Measurements from ENCODE around the gene CHN2.
"Not testable (repeated sequence)": the region's sequence is repeated elsewhere in the genome, so short reads cannot be mapped to it uniquely, and the experiment has no call there.

Gene CHN2

DNA sequence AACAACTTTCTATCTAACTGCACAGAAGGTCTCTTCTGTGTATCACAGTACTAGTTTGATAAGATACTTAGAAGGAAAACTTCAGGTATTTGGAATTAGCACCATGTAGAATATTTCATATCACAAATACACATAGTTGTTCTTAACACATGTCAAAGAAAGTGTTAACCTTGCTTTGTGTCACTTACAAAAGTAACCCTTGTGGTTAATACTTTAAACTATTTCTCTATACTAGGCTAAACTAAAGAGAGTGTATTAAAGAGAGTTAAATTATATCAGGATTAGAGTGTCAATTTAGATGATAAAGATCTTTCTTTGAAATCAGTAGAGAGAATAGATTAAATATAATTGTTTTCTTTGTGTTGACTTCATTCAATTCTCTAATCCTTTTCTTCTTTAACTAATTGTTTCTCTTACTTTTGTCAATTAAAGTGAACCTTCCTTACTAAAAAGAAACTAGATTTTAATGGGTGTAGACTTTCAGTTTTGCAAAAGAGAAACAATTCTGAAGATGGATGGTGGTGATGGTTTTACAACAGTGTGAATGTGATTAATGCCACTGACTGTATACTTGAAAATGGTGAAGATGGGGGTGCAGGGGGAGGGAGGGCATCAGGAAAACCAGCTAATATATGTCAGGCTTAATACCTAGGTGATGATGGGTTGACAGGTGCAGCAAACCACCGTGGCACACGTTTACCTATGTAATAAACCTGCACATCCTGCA, 67.8 kb downstream of the CHN2 start:
- DNase-seq = no peak

DNA sequence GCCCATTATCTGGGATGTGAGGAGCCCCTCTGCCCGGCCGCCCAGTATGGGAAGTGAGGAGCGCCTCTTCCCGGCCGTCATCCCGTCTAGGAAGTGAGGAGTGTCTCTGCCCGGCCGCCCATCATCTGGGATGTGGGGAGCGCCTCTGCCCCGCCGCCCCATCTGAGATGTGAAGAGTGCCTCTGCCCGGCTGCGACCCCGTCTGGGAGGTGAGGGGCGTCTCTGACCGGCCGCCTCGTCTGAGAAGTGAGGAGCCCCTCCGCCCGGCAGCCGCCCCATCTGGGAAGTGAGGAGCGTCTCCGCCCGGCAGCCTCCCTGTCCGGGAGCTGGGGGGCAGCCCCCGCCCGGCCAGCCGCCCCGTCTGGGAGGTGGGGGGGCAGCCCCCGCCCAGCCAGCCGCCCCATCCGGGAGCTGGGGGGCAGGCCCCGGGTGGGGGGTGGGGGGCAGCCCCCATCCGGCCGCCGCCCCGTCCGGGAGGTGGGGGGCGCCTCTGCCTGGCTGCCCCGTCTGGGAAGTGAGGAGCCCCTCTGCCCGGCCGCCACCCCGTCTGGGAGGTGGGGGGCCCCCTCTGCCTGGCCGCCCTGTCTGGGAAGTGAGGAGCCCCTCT, 69.1 kb downstream of the CHN2 start:
- DNase-seq = not testable (repeated sequence)

DNA sequence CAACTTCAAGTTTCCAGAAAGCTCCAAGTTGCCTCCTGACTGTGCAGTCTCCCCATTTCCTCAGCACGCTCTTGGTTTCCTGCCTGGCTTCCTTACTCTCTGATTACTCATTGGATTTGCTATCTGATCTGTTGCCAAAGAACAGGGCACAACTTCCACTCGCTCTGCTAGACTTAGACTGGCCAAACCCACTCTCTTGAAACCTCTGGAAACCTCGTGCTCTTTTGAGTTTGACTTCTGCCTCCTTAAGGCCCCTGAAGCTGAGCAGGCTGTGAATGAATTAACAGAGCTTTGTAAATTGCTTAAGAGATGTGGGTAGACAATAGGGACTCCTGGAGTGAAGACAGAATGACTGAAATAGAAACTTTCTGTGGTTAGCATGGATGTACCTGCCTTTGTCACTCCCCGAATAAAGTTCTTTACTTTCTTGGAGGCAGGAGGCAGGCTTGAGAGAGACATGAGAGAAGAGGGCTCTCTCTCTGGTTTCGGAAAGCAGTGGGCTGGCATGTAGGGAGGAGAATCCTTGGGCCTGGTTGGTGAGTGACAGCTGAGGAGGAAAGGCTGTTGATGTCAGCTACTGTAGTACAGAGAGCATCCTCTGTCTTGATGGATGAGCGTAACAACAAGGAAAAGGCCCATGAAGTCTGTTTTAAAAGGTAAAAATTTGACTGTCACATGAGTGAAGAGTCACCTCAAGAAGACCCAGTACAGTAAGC, 70.8 kb downstream of the CHN2 start:
- no peak for DNase-seq

DNA sequence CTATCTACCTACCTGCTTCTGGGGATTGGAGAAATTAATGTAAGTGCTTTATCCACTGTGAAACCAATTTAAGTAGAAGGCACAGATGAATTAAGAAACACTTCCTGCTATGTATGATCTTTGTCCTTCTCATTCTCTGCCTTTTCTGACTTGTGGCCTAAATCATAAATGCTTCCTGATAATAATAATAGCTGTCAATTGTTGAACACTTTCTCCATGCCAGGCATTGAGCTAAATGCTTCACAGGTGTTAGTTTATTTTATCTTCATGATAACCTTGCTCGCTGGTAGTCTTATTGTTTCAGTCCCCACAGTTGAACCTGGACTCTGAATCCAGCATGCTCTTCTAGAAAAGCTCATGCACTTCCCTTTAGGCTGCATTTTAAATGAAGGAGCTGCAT, 75.4 kb downstream of the CHN2 start:
- DNase-seq = no peak

DNA sequence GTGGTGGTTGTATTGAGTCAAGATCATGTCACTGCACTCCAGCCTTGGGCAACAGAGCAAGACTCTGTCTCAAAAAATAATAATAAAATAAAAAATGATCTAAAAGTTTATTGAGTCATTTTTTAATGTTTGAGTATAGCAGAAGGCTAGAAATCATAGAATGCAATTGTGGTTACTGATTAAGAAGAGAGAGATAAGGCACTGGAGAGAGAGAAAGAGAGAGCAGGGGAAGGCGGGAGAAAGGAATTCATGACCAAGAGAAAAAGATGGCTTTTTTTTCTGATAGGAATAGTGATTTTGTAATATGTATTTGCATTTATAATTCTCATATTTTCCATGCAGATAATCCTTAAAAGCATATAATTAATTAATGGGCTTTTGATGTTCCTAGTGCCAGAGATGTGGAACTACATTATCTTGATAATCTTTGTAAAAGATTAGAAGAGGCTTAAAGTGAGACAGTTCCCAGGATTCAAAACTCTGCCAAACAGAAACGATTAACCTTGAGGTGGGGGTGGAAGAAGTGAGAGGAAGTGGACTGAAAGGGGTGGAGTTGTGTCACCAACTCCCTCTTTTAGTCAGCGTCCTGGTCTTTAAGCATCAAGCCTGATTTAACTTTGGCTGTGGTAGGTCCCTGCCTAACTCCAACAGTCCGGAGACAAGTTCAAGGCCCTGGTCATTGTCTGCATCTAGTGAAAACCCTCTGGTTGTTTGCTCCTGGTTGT, 76.2 kb downstream of the CHN2 start:
- DNase-seq = no peak

DNA sequence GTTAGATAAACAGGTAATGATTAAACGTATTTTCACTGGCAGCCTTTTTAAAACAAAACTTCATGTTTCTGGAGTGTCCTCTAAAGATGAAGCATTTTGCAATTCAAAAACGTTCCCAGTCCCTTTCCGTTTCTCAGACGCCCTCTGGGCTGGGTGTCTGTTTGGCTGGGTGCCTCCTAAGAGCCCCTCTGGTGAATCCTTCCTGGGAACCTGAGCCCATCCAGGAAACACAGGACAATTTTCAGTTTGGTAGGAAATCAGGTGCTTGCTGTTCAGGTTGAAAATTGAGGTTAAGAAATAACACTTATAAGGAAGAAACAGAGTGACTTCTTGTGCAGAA, 76.7 kb downstream of the CHN2 start:
- no peak for DNase-seq

DNA sequence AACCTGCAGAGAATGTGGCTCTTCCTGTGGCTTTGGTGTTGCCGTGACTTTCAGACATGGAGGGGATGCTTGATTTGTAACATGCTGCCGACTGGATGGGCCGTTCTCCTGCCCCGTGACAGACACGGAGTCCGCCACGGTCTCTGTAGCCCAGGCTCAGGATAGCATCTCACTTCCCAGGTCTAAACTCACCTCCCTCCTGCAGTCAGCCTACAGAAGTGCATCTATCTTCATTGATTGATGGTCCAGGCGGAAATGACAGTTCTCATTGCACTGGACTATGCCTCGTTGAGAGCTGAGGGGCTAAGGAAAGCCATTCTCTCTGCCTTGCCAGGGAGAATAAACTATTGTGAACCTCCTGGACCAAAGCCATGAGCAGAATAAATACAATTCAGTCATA, 77.5 kb downstream of the CHN2 start:
- DNase-seq = no peak

DNA sequence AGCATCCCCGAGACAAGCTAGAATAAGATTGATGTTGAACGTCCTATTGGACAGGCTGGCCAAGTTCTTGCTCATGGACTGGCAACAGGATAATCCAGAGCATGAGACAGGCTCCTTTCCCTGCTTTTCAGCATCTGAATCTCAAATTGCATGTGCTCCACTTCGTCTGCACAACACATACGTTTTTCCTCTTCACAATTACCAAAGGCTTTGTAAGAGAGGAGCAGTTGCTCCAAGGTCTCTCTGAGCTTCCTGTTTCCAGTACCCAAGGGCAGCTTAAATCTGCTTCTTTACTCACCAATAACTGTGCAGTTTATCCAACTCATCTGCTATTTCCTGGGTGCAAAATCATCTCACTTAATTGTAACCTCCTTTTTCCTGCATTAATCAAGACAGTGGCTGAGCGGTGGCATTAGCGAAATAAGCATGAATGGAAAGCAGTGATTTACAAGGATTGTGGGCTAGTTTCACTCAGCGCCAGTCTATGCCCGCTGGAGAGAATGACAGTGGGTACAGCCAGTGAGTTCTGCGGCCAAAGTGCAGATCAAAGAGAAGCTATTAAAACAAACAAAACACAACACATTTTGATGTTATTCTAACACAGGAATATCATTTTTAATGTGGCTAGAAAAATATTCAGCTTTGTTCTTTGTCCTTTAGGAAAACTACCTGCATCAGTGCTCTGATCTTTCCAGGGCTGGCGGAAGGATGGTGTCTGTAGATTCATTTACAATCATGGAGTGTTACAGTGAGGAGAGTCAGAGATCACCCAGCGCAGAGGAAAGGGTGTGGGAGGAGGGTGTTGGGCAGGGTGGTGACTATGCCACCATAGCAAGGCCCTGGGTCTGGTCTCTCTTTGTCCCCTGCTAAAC, 79.8 kb downstream of the CHN2 start:
- no peak for DNase-seq

DNA sequence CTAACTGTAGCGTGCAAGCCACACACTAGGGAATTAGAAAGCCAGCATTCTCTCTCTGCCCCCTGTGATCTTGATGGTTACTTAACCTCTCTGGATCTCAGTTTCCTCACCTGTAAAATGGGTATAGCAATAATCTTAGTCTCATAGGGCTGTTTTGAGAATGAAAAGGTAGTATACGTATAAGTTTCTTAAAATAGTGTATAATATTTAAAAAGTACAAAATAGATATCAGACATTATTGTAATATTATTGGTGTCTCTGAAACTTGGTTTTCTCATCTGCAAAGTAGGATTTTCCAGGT, 80.4 kb downstream of the CHN2 start:
- DNase-seq = no peak

DNA sequence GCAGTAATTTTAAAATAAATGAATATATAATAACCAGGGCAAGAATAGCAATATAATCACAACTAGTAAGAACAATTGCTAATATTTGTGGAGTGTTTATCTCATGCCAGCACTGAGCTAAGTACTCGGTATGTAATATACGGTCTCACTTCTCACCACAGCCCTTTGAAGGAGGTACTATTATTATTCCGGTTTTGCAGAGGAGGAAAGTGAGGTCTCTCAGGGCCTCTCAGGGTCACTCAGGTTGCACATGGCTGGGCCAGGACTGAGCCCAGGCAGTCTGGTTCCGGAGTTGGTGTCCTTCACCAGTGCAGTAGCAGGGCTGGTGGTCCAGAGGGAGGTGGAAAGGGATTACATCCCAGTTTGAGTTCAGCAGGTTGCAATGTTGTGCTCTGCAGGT, 80.9 kb downstream of the CHN2 start:
- DNase-seq = no peak

DNA sequence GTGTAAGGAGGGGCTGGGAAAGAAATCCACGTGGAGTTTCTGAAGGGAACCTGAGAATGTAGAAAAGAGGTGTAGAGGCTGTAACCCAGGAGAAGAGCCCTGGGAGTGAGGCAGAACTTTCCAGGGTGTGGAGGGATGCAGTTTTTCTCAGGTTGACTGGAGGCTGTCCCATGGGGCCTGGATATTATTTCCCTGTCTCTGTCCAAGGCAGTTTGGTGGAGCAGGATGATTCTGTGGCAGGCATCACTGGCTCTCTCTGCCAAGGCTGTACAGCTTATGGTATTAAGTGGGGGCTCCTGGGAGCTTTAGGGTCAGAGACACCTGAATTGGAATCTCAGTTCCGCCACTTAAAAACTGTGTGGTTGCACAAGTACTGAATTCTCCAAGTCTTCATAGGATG, 81.6 kb downstream of the CHN2 start:
- no peak for DNase-seq

DNA sequence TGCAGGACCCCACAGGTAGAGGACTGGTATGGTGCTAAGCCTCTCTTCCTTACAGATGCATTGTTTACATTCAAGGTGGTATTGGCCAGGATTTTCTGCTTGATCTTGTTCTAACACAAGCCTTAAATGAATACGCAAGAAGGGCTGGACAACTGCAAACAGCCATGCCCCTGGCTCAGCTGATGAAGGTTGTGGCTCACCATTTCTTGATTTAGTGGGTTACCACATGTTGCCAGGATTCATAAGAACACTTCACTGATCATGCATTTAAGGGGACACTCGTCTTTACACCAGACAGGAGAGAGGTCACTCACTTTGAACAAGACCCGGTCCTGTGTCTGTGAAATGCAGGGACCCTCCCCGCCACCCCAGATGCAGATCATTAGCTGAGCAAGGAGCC, 82.2 kb downstream of the CHN2 start:
- no peak for DNase-seq

DNA sequence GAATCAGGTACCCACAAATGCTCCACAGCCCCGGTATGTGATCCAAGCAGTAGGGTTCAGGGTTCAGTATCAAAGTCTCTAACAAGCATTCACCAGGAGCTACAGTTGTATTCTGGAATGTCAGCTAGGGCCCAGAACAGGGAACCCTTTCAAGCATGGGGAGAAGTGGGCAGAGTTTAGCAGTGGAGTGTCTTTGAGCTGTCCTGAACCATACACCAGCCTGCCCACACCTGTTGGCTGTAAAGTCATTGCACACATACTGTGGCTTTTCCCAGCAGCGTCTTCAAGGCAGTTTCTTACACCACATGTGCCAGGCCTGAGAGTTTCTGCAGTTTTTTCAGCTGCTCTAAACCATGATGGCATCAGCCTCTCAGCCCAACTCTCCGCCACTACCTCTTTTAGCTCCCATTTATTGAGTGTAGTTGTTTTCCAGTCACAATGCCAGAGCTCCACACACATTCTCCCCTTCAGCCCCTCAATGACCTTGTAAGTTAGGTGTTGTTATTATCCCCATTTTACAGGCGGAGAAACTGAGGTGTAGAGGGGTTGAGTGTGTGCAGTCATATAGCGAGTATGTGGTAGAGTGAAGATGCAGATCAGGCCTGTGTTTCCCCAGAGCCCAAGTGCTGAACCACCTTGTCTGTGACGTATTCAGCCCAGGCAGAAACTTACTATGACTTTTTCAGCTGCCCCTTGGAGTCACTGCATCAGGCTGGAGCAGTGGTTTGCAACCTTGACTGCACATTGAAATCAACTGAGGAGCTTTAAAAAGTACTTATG, 83.1 kb downstream of the CHN2 start:
- DNase-seq = no peak

DNA sequence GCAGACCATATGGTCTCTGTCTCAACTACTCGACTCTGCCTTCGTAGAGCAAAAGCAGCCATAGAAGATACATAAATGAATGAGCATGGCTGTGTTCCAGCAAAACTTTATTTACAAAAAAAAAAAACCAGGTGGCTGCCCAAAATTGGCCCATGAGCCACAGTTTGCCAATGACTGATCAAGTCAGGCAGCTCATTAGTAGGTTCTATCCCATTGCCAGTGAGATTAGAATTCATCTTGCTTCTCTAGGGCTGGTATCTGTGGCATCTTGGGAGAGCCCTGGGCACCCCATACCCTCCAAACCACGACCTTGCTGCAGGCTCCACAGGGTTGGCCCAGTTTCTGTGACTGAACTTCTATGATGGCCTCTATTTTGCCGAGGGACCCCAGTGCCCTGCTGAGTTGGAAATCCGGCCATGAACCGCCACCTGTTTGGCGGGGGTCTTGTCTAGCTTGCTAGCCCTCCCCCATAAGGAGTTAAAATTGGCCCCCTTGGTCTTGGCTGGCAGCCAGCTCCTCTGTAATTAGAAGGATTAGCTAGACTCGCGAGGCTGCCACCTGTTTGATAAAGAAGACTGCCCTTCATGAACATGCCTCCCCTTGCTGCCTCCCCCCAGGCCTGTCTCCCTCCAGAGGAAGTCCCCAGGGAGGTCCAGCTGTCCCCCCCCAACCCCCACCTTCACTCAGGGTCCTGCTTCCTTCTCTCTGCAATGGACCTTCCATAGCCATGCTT, 83.9 kb downstream of the CHN2 start:
- no peak for DNase-seq

DNA sequence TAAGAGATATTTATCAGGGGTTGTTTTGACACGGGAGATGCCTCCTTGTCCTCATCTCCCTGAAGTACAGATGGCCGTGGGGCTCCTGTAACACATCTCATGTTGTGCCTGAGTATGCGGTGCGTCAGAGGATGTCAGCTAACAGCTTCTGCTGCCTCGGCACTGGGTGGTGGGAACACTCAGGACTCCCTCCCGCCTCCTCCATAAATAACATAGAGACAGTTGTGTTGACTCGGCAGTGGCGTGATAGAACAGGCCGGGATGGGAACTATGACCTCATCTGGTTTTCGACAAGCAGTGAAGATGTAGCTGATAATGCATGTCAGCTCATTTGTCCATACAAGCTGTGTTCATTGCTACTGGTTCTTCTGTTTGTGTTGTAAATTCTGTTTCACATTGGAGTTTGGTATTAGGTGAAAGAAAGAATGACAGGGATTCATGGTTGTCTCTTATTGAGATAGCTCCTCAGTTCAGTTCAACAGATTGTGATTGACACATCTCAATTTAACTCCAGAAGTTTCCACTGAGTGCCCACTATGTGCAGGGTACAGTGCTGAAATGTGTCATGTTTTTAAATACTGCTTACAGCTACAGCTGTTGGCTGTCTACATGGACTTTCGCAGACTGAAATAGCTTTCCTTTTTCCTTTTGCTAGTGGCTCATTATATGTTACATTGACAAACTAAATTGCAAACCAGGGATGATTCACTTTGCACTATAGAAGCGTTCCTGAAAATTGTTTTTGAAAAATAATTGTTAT, 87.4 kb downstream of the CHN2 start:
- no peak for DNase-seq

DNA sequence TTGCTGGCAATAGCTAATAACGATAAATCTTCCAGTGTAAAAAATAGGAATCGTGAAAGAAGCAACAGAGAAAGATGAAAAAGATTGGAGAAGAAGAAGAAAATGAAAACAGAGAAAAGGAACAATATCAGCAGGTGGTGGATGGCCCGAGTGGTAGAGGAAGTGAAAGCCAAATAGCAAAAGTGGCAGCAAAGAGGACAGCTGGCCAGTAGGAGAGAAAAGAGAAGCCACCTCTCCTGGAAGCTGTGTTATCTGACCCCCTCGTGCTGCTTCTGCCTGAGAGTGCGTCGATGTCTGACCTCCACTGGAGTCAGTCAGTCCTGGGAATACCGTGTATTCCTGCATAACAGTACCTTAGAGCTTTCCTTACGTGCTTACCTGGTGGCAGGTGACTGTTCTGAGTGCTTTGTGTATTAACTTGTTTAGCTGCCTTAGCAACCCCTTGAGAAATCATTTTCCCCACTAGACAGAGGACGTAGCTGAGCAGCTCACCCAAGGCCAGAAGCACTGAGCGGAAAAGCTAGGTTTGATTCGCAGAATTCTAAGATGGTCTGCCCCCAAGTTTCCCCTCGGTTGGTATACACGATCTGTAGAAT, 88.3 kb downstream of the CHN2 start:
- no peak for DNase-seq

DNA sequence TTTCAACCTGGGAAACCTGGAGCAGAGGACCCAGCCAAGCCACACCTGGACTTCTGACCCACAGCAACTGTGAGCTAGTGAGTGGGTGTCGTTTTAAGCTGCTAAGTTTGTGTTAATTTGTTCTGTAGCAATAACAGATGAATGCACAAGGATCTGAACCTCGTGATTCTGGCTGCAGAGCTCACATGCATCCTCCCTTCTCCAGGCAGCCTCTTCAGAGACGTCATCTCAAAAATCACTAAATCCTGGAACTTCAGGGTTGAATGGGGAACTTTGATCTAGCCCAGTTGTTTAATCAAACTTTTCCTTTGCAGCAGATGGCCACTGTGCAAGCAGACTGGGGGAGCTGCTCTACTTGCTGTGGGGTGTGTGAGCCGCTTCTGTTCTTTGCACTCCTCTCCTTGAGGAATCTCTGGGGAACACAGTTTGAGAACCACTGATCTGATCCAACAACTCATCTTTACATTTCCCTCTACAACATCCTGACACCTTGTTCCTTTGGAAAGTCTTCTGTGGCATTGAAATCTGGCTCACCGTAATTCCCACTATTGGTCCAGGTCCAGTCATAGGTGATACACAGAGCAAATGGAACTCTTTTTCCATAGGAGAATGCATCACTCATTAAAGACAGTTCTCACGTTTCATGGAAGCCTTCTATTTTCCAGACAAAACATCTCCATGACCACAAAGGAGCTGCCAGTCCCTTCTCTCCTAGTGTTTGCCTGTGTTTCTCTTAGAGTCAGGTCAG, 90.3 kb downstream of the CHN2 start:
- DNase-seq = no peak

DNA sequence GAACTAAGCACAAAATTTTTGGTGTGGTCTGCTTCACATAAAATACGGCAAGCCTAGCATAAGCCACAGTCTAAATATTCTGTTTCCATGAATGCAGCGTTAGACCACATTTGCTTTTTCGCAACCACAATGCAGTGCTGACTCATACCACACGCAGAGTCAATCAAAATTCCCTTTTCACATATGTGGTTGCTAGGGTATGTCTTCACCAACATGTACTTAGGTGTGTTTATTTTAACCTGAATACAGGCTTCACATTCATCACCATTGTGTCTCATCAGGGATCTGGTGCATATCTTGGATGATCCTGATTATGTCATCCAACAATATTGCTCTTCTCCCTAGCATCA, 90.8 kb downstream of the CHN2 start:
- DNase-seq = no peak

DNA sequence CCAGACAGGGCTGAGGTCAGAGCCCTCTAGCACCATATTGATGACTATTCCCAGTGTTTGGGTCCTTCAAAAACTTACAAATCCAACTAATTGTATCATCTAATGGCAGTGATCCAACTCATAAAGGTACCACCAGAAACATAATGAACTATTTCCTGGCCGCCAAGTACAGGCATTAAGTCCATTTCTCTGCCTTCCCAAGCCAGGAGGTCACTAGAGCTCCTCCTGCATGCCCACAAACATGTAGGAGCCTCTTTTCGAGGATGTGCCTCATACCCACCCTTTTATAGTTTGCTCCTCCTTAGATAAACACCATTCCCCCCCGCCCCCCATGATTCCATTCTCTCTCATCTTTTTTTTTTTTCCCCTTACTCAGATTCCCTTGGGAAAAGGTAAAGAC, 91.3 kb downstream of the CHN2 start:
- DNase-seq = no peak

DNA sequence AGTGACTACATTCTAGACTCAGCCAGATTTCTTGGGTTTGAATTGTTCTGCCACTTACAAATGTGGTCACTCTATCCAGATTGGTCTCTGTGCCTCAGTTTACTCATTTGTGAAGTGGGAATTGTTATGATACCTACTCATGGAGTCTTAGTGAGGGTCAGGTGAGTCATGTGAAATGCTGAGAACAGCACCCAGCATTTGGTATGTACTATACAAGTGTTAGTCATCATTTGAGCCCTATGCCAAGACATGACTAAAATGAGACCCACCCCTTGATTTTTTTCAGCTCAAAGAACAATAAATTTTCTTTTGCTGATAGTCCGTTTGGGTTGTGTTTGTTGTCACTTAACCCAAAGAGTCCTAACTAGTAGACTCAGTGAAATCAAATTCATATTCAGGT, 92.8 kb downstream of the CHN2 start:
- no peak for DNase-seq
